Measurements from ENCODE around the gene KIF2A.

Gene KIF2A

DNA sequence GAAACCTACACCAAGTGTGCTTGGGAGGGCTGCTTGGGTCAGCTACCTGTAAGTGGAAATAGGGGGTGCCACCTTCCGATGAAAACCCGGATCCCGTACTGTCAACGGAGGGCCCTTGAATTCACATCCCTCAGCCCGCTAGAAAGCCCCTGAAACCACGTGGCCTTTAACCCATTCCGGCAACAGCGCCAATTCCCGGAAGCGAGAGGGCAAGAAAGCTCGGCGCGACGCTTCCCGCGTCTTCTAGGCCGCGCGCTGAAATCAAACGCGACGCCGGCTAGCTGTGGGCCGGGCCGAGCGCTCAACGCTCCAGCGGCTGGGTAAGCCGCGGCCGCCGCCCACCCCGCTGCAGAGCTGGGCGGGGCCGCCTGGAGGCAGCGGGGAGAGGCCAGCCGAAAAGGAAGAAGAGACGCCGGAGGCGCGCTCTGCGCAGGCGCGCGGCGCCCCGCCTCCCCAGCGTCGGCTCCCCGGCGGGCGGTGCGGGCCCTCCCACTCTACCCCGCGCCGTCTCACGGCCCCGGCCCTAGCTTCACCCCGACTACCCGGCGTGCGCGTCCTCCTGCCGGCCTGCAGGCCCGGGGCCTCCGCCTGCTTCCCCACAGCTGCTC is at the start of gene KIF2A:
TSS of gene KIF2A (plus strand) at position 492 of the 608 bp plus-strand sequence. CDS start 267 bp downstream, outside the sequence.
- Histone ChIP-seq H2AFZ (ENCODE audit: low read length, unreplicated experiment) (peak within 1 kb of the TSS; percentile 93), H3K36me3 (ENCODE audit: insufficient read depth, low read length) (no peaks in the 10 kb centered on the region), H3K27ac (ENCODE audit: low read depth, low read length) (peak within 1 kb of the TSS; percentile 63), H3K27me3 (ENCODE audit: insufficient read depth, low read length) (no peaks in the 10 kb centered on the region), H3K79me2 (ENCODE audit: control insufficient read depth, insufficient read depth, low read length, unreplicated experiment) (peaks cover 44% of the 10 kb centered on the region), H3K4me3 (ENCODE audit: low read depth, low read length) (peak within 1 kb of the TSS; percentile 86), H3K4me1 (ENCODE audit: control insufficient read depth, insufficient read depth, low read length, unreplicated experiment) (peaks cover 21% of the 10 kb centered on the region)

DNA sequence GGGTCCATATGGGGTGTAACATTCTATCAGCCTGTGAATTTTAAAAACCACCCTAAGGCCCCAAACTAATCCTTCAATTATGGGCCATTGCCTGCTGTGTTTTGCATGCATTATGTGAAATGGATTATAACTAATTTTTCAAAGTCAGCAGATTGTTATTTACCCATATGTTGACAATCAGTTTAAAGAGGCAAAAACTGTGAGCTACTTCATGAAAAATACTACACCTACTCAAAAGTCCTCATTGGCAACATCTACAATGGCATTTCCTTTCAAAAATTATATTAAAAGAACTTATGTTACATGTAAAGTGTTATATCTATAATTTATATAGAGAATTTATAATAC is 49.0 kb upstream of the KIF2A start:
- H3K27me3 ChIP-seq (ENCODE audit: insufficient read depth, low read length) = peaks cover 26% of the 10 kb centered on the region
- no peak overlapping the region for H2AFZ ChIP-seq (ENCODE audit: low read length, unreplicated experiment)
- H3K4me1 ChIP-seq (ENCODE audit: control insufficient read depth, insufficient read depth, low read length, unreplicated experiment) = no peaks in the 10 kb centered on the region
- no peaks in the 10 kb centered on the region for H3K79me2 ChIP-seq (ENCODE audit: control insufficient read depth, insufficient read depth, low read length, unreplicated experiment)
- no peak overlapping the region for H3K4me3 ChIP-seq (ENCODE audit: low read depth, low read length)
- H3K36me3 ChIP-seq (ENCODE audit: insufficient read depth, low read length) = no peaks in the 10 kb centered on the region
- no peak overlapping the region for H3K27ac ChIP-seq (ENCODE audit: low read depth, low read length)

DNA sequence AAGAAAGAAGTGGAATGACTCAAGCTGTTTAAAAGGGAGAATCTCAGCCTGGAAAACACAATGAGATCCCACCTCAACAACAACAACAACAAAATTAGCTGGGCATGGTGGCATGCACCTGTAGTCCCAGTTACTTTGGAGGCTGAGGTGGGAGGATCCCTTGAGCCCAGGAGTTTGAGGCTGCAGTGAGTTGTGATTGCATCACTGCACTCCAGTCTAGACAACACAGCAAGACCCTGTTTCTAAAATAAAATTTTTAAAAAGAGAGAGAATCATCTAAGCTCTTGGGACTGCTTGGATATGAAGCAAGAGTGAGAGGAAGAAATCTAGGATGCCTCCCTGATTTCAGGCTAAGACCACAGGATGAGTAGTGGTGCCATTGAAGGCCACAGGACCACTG is 47.4 kb upstream of the KIF2A start:
- H3K27ac ChIP-seq (ENCODE audit: low read depth, low read length) = no peak overlapping the region
- peaks cover 30% of the 10 kb centered on the region for H3K27me3 ChIP-seq (ENCODE audit: insufficient read depth, low read length)
- H3K4me3 ChIP-seq (ENCODE audit: low read depth, low read length) = no peak overlapping the region
- no peaks in the 10 kb centered on the region for H3K36me3 ChIP-seq (ENCODE audit: insufficient read depth, low read length)
- H2AFZ ChIP-seq (ENCODE audit: low read length, unreplicated experiment) = no peak overlapping the region
- H3K4me1 ChIP-seq (ENCODE audit: control insufficient read depth, insufficient read depth, low read length, unreplicated experiment) = no peaks in the 10 kb centered on the region
- H3K79me2 ChIP-seq (ENCODE audit: control insufficient read depth, insufficient read depth, low read length, unreplicated experiment) = no peaks in the 10 kb centered on the region

DNA sequence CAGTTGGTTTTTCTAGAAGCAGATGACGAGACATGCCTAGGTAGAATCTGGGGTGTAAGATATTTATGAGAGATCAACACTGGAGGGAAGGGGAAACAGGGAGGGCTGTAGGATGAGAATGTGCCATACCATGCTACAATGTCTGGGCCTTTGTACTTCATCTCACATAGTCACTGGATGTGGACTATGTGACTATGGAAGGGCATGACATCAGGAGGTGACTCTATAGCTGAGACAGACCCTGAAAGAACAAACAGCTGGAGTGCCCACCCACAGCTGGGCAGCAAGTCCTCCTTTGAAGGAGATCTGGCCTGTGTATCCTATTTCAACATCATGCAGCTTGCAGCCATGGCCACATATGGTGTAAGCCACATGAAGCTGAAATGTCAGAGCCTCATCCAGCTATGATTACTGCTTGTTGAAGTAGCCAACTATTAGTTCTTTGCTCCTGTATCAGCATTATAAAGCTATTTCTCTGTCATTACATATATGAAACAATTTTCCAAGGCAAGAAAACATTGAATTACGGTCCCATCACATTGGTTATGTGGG is 46.2 kb upstream of the KIF2A start:
- Histone ChIP-seq H3K27ac (ENCODE audit: low read depth, low read length) (no peak overlapping the region), H3K4me1 (ENCODE audit: control insufficient read depth, insufficient read depth, low read length, unreplicated experiment) (no peaks in the 10 kb centered on the region), H2AFZ (ENCODE audit: low read length, unreplicated experiment) (no peak overlapping the region), H3K79me2 (ENCODE audit: control insufficient read depth, insufficient read depth, low read length, unreplicated experiment) (no peaks in the 10 kb centered on the region), H3K4me3 (ENCODE audit: low read depth, low read length) (no peak overlapping the region), H3K36me3 (ENCODE audit: insufficient read depth, low read length) (no peaks in the 10 kb centered on the region), H3K27me3 (ENCODE audit: insufficient read depth, low read length) (peaks cover 30% of the 10 kb centered on the region)

DNA sequence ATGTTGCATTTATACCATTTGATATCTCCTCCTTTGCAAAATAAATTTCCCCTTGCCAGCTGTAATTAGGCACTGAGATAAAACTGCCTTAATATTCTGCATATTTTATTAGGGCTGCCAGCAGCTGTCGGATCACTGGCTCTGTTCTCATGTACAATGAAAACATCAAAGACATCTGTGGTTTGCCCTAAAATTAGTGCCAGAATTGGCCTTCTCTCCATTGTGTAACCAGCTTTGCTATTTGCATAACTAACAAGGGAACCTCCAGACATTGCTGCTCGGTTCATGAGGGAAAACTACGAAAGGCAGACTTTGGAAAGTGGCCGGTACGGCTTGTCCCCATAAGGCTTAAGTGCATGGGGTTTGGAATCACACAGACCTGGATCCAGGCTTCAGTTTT is 45.5 kb upstream of the KIF2A start:
- Histone ChIP-seq H2AFZ (ENCODE audit: low read length, unreplicated experiment) (no peak overlapping the region), H3K4me3 (ENCODE audit: low read depth, low read length) (no peak overlapping the region), H3K27me3 (ENCODE audit: insufficient read depth, low read length) (peaks cover 30% of the 10 kb centered on the region), H3K79me2 (ENCODE audit: control insufficient read depth, insufficient read depth, low read length, unreplicated experiment) (no peaks in the 10 kb centered on the region), H3K36me3 (ENCODE audit: insufficient read depth, low read length) (no peaks in the 10 kb centered on the region), H3K4me1 (ENCODE audit: control insufficient read depth, insufficient read depth, low read length, unreplicated experiment) (no peaks in the 10 kb centered on the region), H3K27ac (ENCODE audit: low read depth, low read length) (no peak overlapping the region)

DNA sequence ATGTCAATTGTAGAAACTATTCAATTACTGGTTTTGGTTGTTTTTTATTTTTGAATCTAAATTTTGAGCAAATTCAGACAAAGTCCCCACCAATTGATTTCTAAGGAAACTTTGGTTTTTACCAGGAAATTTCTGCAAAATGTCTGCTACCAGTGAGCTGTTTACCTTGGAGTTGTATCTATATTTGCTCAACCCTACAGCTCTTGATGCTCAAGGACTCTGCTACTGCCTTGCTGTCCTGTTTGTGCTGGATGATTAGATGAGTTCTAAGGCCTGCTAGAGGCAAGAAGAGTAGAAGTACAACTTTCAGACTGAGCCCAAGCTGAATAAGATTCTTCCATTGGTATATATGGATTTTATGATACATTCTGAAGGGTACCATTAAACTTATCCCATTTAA is 42.6 kb upstream of the KIF2A start:
- H3K4me3 ChIP-seq (ENCODE audit: low read depth, low read length) = no peak overlapping the region
- H3K4me1 ChIP-seq (ENCODE audit: control insufficient read depth, insufficient read depth, low read length, unreplicated experiment) = no peaks in the 10 kb centered on the region
- no peak overlapping the region for H3K27ac ChIP-seq (ENCODE audit: low read depth, low read length)
- no peaks in the 10 kb centered on the region for H3K36me3 ChIP-seq (ENCODE audit: insufficient read depth, low read length)
- H3K79me2 ChIP-seq (ENCODE audit: control insufficient read depth, insufficient read depth, low read length, unreplicated experiment) = no peaks in the 10 kb centered on the region
- H2AFZ ChIP-seq (ENCODE audit: low read length, unreplicated experiment) = no peak overlapping the region
- peaks cover 30% of the 10 kb centered on the region for H3K27me3 ChIP-seq (ENCODE audit: insufficient read depth, low read length)

DNA sequence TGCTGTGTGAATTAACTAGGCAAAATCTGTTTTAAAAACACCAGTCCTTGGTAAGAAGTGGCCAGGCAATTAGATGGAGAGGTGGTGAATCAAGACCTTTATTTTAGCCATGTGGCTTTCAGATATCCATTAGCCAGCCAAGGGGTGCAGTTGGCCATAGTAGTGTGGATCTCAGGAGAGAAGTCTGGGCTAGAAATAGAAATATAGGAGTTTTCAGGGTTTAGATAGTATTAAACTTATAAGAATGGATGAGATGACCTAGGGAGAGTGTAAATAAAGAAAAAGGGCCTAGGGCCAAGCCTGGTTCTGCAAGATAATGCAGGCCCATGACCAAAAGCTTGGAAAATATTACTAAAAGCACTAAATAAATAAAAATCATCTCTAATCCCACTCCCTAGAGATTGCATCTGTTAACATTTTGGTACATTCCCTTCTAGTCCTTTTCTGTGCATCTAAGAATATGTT is 40.3 kb upstream of the KIF2A start:
- H3K4me3 ChIP-seq (ENCODE audit: low read depth, low read length) = no peak overlapping the region
- no peaks in the 10 kb centered on the region for H3K79me2 ChIP-seq (ENCODE audit: control insufficient read depth, insufficient read depth, low read length, unreplicated experiment)
- no peak overlapping the region for H2AFZ ChIP-seq (ENCODE audit: low read length, unreplicated experiment)
- no peaks in the 10 kb centered on the region for H3K4me1 ChIP-seq (ENCODE audit: control insufficient read depth, insufficient read depth, low read length, unreplicated experiment)
- no peak overlapping the region for H3K27ac ChIP-seq (ENCODE audit: low read depth, low read length)
- no peaks in the 10 kb centered on the region for H3K36me3 ChIP-seq (ENCODE audit: insufficient read depth, low read length)
- H3K27me3 ChIP-seq (ENCODE audit: insufficient read depth, low read length) = peaks cover 15% of the 10 kb centered on the region

DNA sequence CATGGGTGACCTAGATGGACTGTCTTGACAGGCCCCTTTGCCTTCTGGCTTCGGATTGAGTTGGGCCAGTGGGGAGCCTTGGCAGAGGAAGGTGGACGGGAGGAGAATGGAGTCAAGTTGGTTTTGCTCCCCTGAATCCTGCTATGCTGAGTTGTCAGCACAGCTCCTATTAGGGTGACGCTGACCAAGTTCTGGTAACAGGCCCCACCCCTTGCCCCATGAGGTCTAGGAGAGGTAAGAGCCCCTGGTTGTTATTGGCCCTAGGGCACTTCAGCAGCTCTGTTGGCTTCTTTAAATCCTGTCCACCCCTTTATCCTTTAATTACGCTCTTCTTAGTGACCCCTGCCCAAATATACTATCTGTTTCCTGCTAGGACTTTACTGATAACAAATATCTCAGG is 39.4 kb upstream of the KIF2A start:
- H3K36me3 ChIP-seq (ENCODE audit: insufficient read depth, low read length) = no peaks in the 10 kb centered on the region
- H3K4me1 ChIP-seq (ENCODE audit: control insufficient read depth, insufficient read depth, low read length, unreplicated experiment) = no peaks in the 10 kb centered on the region
- H2AFZ ChIP-seq (ENCODE audit: low read length, unreplicated experiment) = no peak overlapping the region
- H3K4me3 ChIP-seq (ENCODE audit: low read depth, low read length) = no peak overlapping the region
- no peak overlapping the region for H3K27ac ChIP-seq (ENCODE audit: low read depth, low read length)
- peaks cover 9% of the 10 kb centered on the region for H3K27me3 ChIP-seq (ENCODE audit: insufficient read depth, low read length)
- no peaks in the 10 kb centered on the region for H3K79me2 ChIP-seq (ENCODE audit: control insufficient read depth, insufficient read depth, low read length, unreplicated experiment)

DNA sequence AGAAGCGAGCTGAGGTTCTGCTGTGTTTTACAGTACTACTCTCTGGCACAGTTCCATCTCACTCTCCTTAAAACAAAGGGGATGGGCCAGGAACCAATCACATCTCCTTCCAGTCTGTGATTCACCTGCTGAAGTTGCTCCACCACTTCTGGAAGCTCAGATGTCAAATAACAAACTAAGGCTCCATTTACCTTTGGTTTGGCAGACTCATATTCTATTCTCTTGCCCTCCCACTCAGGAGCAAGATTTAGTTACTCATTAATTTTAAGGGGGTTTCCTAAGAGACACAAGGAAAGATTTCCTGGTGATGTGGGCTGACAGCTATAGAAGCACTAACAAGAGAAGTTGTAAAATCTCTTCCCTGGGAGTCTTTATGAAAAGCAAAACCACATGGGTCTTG is 37.8 kb upstream of the KIF2A start:
- Histone ChIP-seq H3K36me3 (ENCODE audit: insufficient read depth, low read length) (no peaks in the 10 kb centered on the region), H3K79me2 (ENCODE audit: control insufficient read depth, insufficient read depth, low read length, unreplicated experiment) (no peaks in the 10 kb centered on the region), H3K4me3 (ENCODE audit: low read depth, low read length) (no peak overlapping the region), H2AFZ (ENCODE audit: low read length, unreplicated experiment) (no peak overlapping the region), H3K4me1 (ENCODE audit: control insufficient read depth, insufficient read depth, low read length, unreplicated experiment) (no peaks in the 10 kb centered on the region), H3K27me3 (ENCODE audit: insufficient read depth, low read length) (0 out of 2 replicates have a peak, but pooled peaks cover 4% of the 10 kb centered on the region), H3K27ac (ENCODE audit: low read depth, low read length) (no peak overlapping the region)

DNA sequence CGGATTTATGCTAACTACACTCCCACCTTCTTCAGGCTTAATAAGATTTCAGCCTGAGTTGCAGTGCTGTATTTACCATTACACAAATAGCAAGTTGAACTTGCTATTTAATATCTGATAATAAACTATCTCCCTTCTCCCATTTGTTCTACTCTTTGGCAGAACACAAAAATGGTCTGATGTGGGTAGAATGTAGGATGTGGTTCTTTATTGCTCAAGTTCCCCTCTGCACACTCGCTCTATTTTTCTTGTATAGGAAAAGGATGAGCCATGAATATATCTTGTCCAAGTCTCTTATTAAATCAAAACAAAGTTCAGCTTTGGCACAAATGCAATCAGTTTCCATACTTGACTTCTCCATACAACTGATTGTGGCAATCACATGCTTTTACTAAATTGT is 37.2 kb upstream of the KIF2A start:
- 0 out of 2 replicates have a peak, but pooled peaks cover 4% of the 10 kb centered on the region for H3K27me3 ChIP-seq (ENCODE audit: insufficient read depth, low read length)
- no peak overlapping the region for H3K4me3 ChIP-seq (ENCODE audit: low read depth, low read length)
- no peaks in the 10 kb centered on the region for H3K36me3 ChIP-seq (ENCODE audit: insufficient read depth, low read length)
- H3K4me1 ChIP-seq (ENCODE audit: control insufficient read depth, insufficient read depth, low read length, unreplicated experiment) = no peaks in the 10 kb centered on the region
- H3K27ac ChIP-seq (ENCODE audit: low read depth, low read length) = no peak overlapping the region
- H2AFZ ChIP-seq (ENCODE audit: low read length, unreplicated experiment) = no peak overlapping the region
- H3K79me2 ChIP-seq (ENCODE audit: control insufficient read depth, insufficient read depth, low read length, unreplicated experiment) = no peaks in the 10 kb centered on the region

DNA sequence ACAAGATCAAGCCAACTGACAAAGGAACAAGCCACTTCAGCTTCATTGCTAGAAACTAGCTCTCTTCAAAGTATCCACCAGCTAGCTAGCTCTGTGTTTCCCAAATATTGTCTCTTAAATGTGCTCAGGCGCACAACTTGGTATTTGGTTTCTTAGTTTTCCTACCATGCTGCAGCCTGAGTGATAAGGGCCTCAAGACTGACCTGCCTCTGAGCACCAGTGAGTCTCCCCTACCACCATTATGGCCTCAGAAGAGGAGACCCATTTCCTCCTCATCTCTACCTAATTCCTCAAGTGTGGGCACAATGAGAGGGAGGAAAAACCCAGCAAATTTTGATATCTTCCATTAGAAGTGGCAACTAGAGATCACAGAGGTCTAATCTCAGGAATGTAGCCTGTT is 34.6 kb upstream of the KIF2A start:
- H3K4me3 ChIP-seq (ENCODE audit: low read depth, low read length) = no peak overlapping the region
- H3K36me3 ChIP-seq (ENCODE audit: insufficient read depth, low read length) = no peaks in the 10 kb centered on the region
- H3K27me3 ChIP-seq (ENCODE audit: insufficient read depth, low read length) = 0 out of 2 replicates have a peak, but pooled peaks cover 4% of the 10 kb centered on the region
- H3K79me2 ChIP-seq (ENCODE audit: control insufficient read depth, insufficient read depth, low read length, unreplicated experiment) = no peaks in the 10 kb centered on the region
- H3K4me1 ChIP-seq (ENCODE audit: control insufficient read depth, insufficient read depth, low read length, unreplicated experiment) = no peaks in the 10 kb centered on the region
- H3K27ac ChIP-seq (ENCODE audit: low read depth, low read length) = no peak overlapping the region
- H2AFZ ChIP-seq (ENCODE audit: low read length, unreplicated experiment) = no peak overlapping the region
